HepG2 (cell line): ENCODE measurements around the gene UBE2H. TPM values are rescaled to one million over a fixed set of nuclear protein-coding genes. Genes with fewer than 3 reads are reported as not detected.

ENCODE experiments used
- ATAC-seq: fragments of 200-7000 bp; cut with Tn5 transposase; 3 replicates; pipeline ENCODE4 v1.9.1; 2020; ENCODE audit warnings: mild to moderate bottlenecking, moderate library complexity
- BruUV-seq: library from RNA; stranded (reverse); fragments of 400-500 nt; replicated peaks from 2 replicates; lab custom pipeline; 2021; lab: Mats Ljungman, UMichigan
- CTCF ChIA-PET: fragments of 300-600 bp; formaldehyde crosslinking; extraction: SDS; loops from one replicate; lab custom pipeline; 2021; ENCODE audit warnings: low total read pairs, inconsistent platforms, low intra/inter-chr PET ratio; lab: Yijun Ruan, JAX
- POLR2A ChIA-PET: fragments of 350-600 bp; sonication (Branson Sonifier 250); formaldehyde crosslinking; loops from one replicate; lab custom pipeline; 2020; ENCODE audit warnings: antibody characterized with exemption, inconsistent platforms; lab: Yijun Ruan, JAX
- DNase-seq: peaks from one replicate; pipeline ENCODE4 v3.0.0-alpha.2; 2015; ENCODE audit warnings: low spot score
- FAIRE-seq: peaks from 3 replicates; lab custom pipeline; 2011; peaks lifted over from hg19 to GRCh38; lab: Jason Lieb, UNC
- H2AFZ ChIP-seq: one replicate; pipeline ENCODE4 v1.6.1; 2011; ENCODE audit warnings: low read length, inconsistent platforms
- H3K27ac ChIP-seq: fragments of 300-600 bp; 3 replicates; pipeline ENCODE4 v1.8.0; 2011; ENCODE audit warnings: mixed run types, mild to moderate bottlenecking, mixed read lengths, low read length, inconsistent platforms; ENCODE audit not compliant: insufficient read depth; ENCODE audit errors: extremely low read length
- H3K27me3 ChIP-seq, 2 experiments: fragments of 200-600 bp in 1 of 2; 2 replicates in 1 of 2; 3 replicates in 1 of 2; pipeline versions ENCODE4 v1.6.0 to v1.8.0; 2011; ENCODE audit warnings: low read length in 2 of 2, mild to moderate bottlenecking in 2 of 2, moderate library complexity in 2 of 2, inconsistent platforms in 1 of 2; ENCODE audit not compliant: insufficient read depth in 2 of 2, control insufficient read depth in 1 of 2
- H3K36me3 ChIP-seq, 2 experiments: fragments of 200-600 bp in 1 of 2; replicated peaks in 1 of 2; 2 replicates in 1 of 2; 3 replicates in 1 of 2; pipeline versions ENCODE4 v1.5.1 to v1.8.0; 2011; ENCODE audit warnings: low read length in 2 of 2, inconsistent platforms in 1 of 2; ENCODE audit not compliant: insufficient read depth in 2 of 2, control insufficient read depth in 1 of 2
- H3K4me1 ChIP-seq: 2 replicates; pipeline ENCODE4 v1.5.1; 2012; ENCODE audit warnings: low read length, inconsistent platforms; ENCODE audit not compliant: insufficient read depth
- H3K4me2 ChIP-seq: 2 replicates; pipeline ENCODE4 v1.6.0; 2011; ENCODE audit warnings: low read depth, low read length, inconsistent platforms
- H3K4me3 ChIP-seq, 3 experiments: fragments of 200-600 bp in 1 of 3; sonication (generic), shearing (Covaris generic) in 1 of 3; replicated peaks in 1 of 3; 2 replicates each; pipeline ENCODE4 v1.5.1; 2011 to 2016; ENCODE audit warnings: low read length in 3 of 3, inconsistent platforms in 2 of 3, low read depth in 2 of 3, mild to moderate bottlenecking in 2 of 3, control low read depth in 1 of 3, mixed read lengths in 1 of 3; ENCODE audit not compliant: insufficient read depth in 1 of 3
- H3K79me2 ChIP-seq: one replicate; pipeline ENCODE4 v1.6.1; 2011; ENCODE audit warnings: low read length, inconsistent platforms; ENCODE audit not compliant: insufficient read depth
- H3K9ac ChIP-seq: 2 replicates; pipeline ENCODE4 v1.6.0; 2011; ENCODE audit warnings: mild to moderate bottlenecking, low read depth, low read length, inconsistent platforms; ENCODE audit not compliant: insufficient read depth
- H3K9me3 ChIP-seq: 2 replicates; pipeline ENCODE4 v1.5.1; 2012; ENCODE audit warnings: mild to moderate bottlenecking, low read length
- H4K20me1 ChIP-seq: 2 replicates; pipeline ENCODE4 v1.6.0; 2011; ENCODE audit warnings: inconsistent platforms, mild to moderate bottlenecking, low read length, moderate library complexity; ENCODE audit not compliant: insufficient read depth
- ARNT2 ChIP-seq: sonication (generic); formaldehyde crosslinking; IDR thresholded peaks from 2 replicates; pipeline ENCODE4 v1.8.0; 2022; ENCODE audit warnings: mild to moderate bottlenecking, low read depth, missing genetic modification reagents, moderate library complexity
- CBX1 ChIP-seq: IDR thresholded peaks from one replicate; pipeline ENCODE4 v1.6.1; 2016; ENCODE audit warnings: antibody characterized with exemption, low read depth
- CCDC6 ChIP-seq: sonication (generic); formaldehyde crosslinking; IDR thresholded peaks from 2 replicates; pipeline ENCODE4 v1.8.1; 2022; ENCODE audit warnings: mild to moderate bottlenecking, missing genetic modification reagents, moderate library complexity
- FOSL2 ChIP-seq: sonication (generic); formaldehyde crosslinking; IDR thresholded peaks from 2 replicates; pipeline ENCODE4 v1.4.0; 2020; ENCODE audit warnings: missing genetic modification reagents
- GATAD2A ChIP-seq: IDR thresholded peaks from 2 replicates; pipeline ENCODE4 v1.6.1; 2016
- MZF1 ChIP-seq: sonication (generic); formaldehyde crosslinking; IDR thresholded peaks from 2 replicates; pipeline ENCODE4 v1.8.1; 2023; ENCODE audit warnings: mild to moderate bottlenecking, missing genetic modification reagents, borderline replicate concordance
- NAIF1 ChIP-seq: sonication (generic); formaldehyde crosslinking; IDR thresholded peaks from 2 replicates; pipeline ENCODE4 v1.5.0; 2020; ENCODE audit warnings: mild to moderate bottlenecking, missing genetic modification reagents, borderline replicate concordance
- NFRKB ChIP-seq: fragments of 450-650 bp; IDR thresholded peaks from 2 replicates; pipeline ENCODE4 v1.6.1; 2017
- RBAK ChIP-seq: sonication (generic); formaldehyde crosslinking; IDR thresholded peaks from 2 replicates; pipeline ENCODE4 v1.5.1; 2020; ENCODE audit warnings: mild to moderate bottlenecking, missing genetic modification reagents
- SP4 ChIP-seq: sonication (generic); formaldehyde crosslinking; IDR thresholded peaks from 2 replicates; pipeline ENCODE4 v1.8.1; 2023; ENCODE audit warnings: mild to moderate bottlenecking, missing genetic modification reagents
- SSRP1 ChIP-seq: IDR thresholded peaks from 2 replicates; pipeline ENCODE4 v1.6.1; 2016; ENCODE audit warnings: control low read depth
- TIGD3 ChIP-seq: sonication (generic); formaldehyde crosslinking; IDR thresholded peaks from 2 replicates; pipeline ENCODE4 v1.5.1; 2020; ENCODE audit warnings: mild to moderate bottlenecking, missing genetic modification reagents, borderline replicate concordance
- ZNF292 ChIP-seq: sonication (generic); formaldehyde crosslinking; IDR thresholded peaks from 2 replicates; pipeline ENCODE4 v1.8.1; 2022; ENCODE audit warnings: mild to moderate bottlenecking, low read depth, missing genetic modification reagents, borderline replicate concordance
- ZNF562 ChIP-seq: sonication (generic); formaldehyde crosslinking; IDR thresholded peaks from 2 replicates; pipeline ENCODE4 v1.8.0; 2022; ENCODE audit warnings: missing genetic modification reagents, borderline replicate concordance
- ZNF678 ChIP-seq: sonication (generic); formaldehyde crosslinking; IDR thresholded peaks from 2 replicates; pipeline ENCODE4 v1.4.0; 2020; ENCODE audit warnings: mild to moderate bottlenecking, missing genetic modification reagents
- ZNF788 ChIP-seq: sonication (generic); formaldehyde crosslinking; IDR thresholded peaks from 2 replicates; pipeline ENCODE4 v1.5.0; 2020; ENCODE audit warnings: mild to moderate bottlenecking, missing genetic modification reagents, borderline replicate concordance
- ZSCAN20 ChIP-seq: sonication (generic); formaldehyde crosslinking; IDR thresholded peaks from 2 replicates; pipeline ENCODE4 v1.4.0; 2020; ENCODE audit warnings: missing genetic modification reagents, mild to moderate bottlenecking, borderline replicate concordance
- ZZZ3 ChIP-seq: sonication (generic); formaldehyde crosslinking; IDR thresholded peaks from 2 replicates; pipeline ENCODE4 v1.4.0; 2020; ENCODE audit warnings: missing genetic modification reagents, mild to moderate bottlenecking, borderline replicate concordance
- WGBS: methylation state at CpG from one replicate; pipeline ENCODE4 v1.1.6; 2017; ENCODE audit warnings: low lambda C conversion rate; 5-methylcytosine and 5-hydroxymethylcytosine counted together
- in situ Hi-C: cut with HindIII; loops from 2 replicates; pipeline ENCODE4 v1.10.0; 2017; ENCODE audit warnings: low pct_unique_long_range_greater_than_20kb; ENCODE audit not compliant: extremely low pct_ligation_motif_present
- intact Hi-C: fragments of 100-400 bp; cut with micrococcal nuclease; formaldehyde crosslinking; loops from one replicate; pipeline ENCODE4 v1.10.0; 2022; ENCODE audit not compliant: unreplicated experiment
- polyA plus RNA-seq, 8 experiments: library from polyadenylated mRNA; depleted of rRNA in 3 of 8; stranded (reverse) in 7 of 8; unstranded in 1 of 8; fragments of >200 nt; fragmentation: Illumina TruSeq in 4 of 8; extraction: Trizol in 4 of 8; gene quantifications; 2 replicates each; pipeline versions ENCODE4 v1.2.1 to v1.2.3, GENCODE V29; 2011 to 2016; ENCODE audit warnings: low read depth in 4 of 8, missing spikeins in 1 of 8, mixed read lengths in 1 of 8; ENCODE audit not compliant: insufficient read depth in 1 of 8
- total RNA-seq, 5 experiments: library from RNA; depleted of rRNA; stranded (reverse); fragments of >200 nt; fragmentation: Illumina TruSeq; extraction: Trizol; gene quantifications; 2 replicates each; pipeline ENCODE4 v1.2.3, GENCODE V29; 2016; ENCODE audit warnings: low read depth in 1 of 5

UBE2H gene
- total and polyA plus RNA-seq, 2 of the 13 experiments (the other 11 are each of a cell fraction or from before 2014, with no cell fraction given) = 15.5 to 40.1 TPM

GRCh38 chr7:129909669-129910068, 43.1 kb downstream of the UBE2H start:
- H3K79me2 ChIP-seq = peaks cover 26% of the 10 kb centered on the region
- in situ Hi-C loops = no loop called here
- H3K4me3 ChIP-seq = no peak overlapping the region
- POLR2A ChIA-PET = no interaction called here
- H3K36me3 ChIP-seq = peaks cover 1 to 5% of the 10 kb centered on the region in 2 experiments; a peak in 2 of 5 replicates
- no peaks in the 10 kb centered on the region for H3K9me3 ChIP-seq
- H4K20me1 ChIP-seq = peaks cover 45% of the 10 kb centered on the region
- no peak for FAIRE-seq
- no TSS peak for BruUV-seq
- no peak for TF ChIP-seq ZZZ3 (CRISPR knock-in tag)
- H3K4me1 ChIP-seq = peaks cover 15% of the 10 kb centered on the region
- H3K9ac ChIP-seq = no peak overlapping the region
- H3K27me3 ChIP-seq = no peaks in the 10 kb centered on the region
- intact Hi-C loops = no loop called here
- 95% methylated on average over 4 of the region's 4 CpGs for WGBS
- no peak overlapping the region for H3K4me2 ChIP-seq
- DNase-seq = no peak
- H3K27ac ChIP-seq = no peak overlapping the region
- ATAC-seq = no peak
- no peak overlapping the region for H2AFZ ChIP-seq
- CTCF ChIA-PET = no interaction called here

GRCh38 chr7:129908181-129908580, 44.6 kb downstream of the UBE2H start:
- H4K20me1 ChIP-seq = peaks cover 47% of the 10 kb centered on the region
- intact Hi-C loops = no loop called here
- H3K4me1 ChIP-seq = peaks cover 29% of the 10 kb centered on the region
- H3K4me3 ChIP-seq = no peak overlapping the region
- no TSS peak for BruUV-seq
- no peak for FAIRE-seq
- H3K79me2 ChIP-seq = peaks cover 16% of the 10 kb centered on the region
- no peak overlapping the region for H3K4me2 ChIP-seq
- ChIA-PET CTCF (no interaction called here), POLR2A (no interaction called here)
- peaks cover 2 to 8% of the 10 kb centered on the region in 2 experiments; a peak in 2 of 5 replicates for H3K36me3 ChIP-seq
- WGBS = 98% methylated on average over 1 of the region's 1 CpG
- ATAC-seq = no peak
- H3K9me3 ChIP-seq = no peaks in the 10 kb centered on the region
- no peaks in the 10 kb centered on the region for H3K27me3 ChIP-seq
- H3K27ac ChIP-seq = no peak overlapping the region
- in situ Hi-C loops = no loop called here
- no peak for DNase-seq
- no peak overlapping the region for H2AFZ ChIP-seq
- H3K9ac ChIP-seq = no peak overlapping the region
- no peak for TF ChIP-seq NAIF1 (CRISPR knock-in tag)
- TF ChIP-seq TIGD3 = no peak
- TF ChIP-seq MZF1 (CRISPR knock-in tag) = no peak
- TF ChIP-seq NFRKB = no peak
- no peak for TF ChIP-seq GATAD2A (CRISPR knock-in tag)
- no peak for TF ChIP-seq SP4 (CRISPR knock-in tag)
- no peak for TF ChIP-seq ZNF562 (CRISPR knock-in tag)
- no peak for TF ChIP-seq RBAK
- no peak for TF ChIP-seq ARNT2
- TF ChIP-seq ZNF292 = no peak
- no peak for TF ChIP-seq SSRP1 (CRISPR knock-in tag)
- no peak for TF ChIP-seq ZNF788 (CRISPR knock-in tag)
- TF ChIP-seq CCDC6 = no peak
- TF ChIP-seq ZNF678 = no peak
- no peak for TF ChIP-seq FOSL2 (CRISPR knock-in tag)
- TF ChIP-seq CBX1 = no peak
- TF ChIP-seq ZSCAN20 (CRISPR knock-in tag) = no peak
